COLO668 (cell line): ENCODE results near the gene ROR1.
"Not testable (repeated sequence)": the region's sequence is repeated elsewhere in the genome, so short reads cannot be mapped to it uniquely, and the experiment has no call there.

Experiments used
- DNase-seq: peaks from one replicate; lab custom pipeline; 2025; ENCODE audit not compliant: unreplicated experiment; lab: John Stamatoyannopoulos, UW

The ROR1 gene

DNA sequence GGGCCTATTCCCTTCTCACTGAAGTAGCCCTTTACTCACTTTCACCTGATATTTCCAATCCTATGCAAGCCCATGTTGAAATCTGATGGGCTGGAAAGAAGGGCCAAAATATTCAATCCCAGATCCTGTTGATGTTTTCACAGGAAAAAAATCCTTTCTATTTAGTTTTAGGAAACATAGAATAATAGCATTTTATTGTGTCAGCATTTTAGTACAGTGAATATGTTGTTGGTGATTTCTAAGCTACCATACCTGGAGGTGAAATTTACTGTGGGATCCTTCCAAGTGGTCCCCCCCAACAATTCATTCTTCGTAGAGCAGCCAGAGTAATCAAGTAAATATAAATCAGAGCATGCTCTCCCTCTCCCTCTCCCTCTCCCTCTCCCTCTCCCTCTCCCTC, 426.2 kb downstream of the ROR1 start:
- DNase-seq: no peak

DNA sequence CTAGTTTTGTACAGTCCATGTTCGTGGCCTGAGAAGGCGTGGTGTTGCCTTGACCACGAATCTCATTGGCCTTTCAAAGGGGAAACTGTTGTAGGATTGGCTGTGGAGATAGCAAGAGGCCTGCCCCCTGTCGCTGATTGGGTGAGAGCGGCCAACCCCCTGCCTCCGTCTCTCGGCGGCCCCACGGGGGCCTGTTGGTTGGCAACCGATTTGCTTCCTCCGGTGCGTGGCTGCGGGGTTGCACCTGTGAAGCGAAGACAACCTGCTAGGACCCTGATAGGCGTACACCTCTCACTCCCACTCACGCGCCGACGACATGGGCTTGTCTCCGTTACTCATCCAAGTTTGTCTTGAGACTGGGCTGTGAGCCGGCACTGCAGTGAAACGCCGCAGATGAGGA, 429.6 kb downstream of the ROR1 start, which contains the start of gene UBE2U:
Gene UBE2U (plus strand): TSS at position 204 of the 400 bp plus-strand sequence. CDS start 428 bp downstream, outside the sequence.
- no peak for DNase-seq

DNA sequence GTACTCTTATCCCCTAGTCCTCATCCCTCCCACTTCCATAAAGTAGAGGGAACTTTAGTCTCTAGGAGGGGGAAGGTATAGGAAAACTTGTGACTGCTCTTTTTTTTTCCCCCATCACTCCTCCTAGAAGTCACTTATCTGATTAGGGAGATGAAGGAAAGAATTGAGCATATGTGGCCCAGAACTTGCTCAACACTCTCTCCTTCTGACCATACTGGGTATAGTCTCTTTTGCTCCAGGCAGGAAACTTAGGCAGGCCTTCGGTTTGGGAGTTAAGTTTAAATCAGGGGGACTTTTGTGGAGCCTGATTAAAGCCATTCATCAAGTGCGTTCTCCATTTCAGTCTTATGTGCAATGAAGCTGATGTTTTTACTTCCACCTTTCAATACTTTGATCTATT, 435.4 kb downstream of the ROR1 start:
- DNase-seq: no peak

DNA sequence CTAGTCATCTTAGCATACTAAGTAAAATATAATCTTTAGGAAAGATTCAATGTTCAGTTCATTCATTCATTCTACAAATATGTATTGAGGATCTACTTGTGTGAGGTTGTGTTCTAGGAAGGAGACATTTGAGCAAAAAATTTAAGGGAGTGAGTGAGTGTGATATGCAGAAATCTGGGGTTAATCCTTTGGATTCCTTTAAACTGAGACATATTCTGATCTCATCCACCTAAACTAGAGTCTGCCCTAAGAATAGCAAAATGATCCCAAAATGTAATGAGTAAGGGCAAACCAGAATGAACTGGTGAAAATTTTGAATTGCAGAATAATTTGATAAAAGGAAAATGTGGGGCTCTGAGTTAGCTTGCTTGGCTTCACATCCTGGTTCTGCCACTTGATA, 438.2 kb downstream of the ROR1 start:
- no peak for DNase-seq

DNA sequence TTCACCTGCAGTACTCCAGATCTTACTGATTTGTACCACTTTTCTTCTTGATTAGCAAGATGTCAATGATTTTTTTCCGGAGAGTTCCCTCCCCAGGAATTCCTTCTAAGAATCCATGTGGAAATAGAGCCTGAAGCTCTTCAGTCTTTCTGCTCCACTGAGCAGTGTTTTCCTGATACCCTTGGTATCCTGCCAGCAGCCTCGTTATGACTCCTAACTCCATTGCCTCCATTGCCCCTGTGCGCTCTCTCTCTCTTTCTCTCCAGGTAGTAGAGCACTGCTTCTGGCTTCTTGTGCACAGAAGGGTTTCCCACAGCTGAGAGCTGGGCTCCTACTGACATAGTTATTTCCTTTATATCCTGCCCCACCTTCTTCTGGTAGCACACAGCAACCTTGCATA, 441.8 kb downstream of the ROR1 start:
- DNase-seq: no peak

DNA sequence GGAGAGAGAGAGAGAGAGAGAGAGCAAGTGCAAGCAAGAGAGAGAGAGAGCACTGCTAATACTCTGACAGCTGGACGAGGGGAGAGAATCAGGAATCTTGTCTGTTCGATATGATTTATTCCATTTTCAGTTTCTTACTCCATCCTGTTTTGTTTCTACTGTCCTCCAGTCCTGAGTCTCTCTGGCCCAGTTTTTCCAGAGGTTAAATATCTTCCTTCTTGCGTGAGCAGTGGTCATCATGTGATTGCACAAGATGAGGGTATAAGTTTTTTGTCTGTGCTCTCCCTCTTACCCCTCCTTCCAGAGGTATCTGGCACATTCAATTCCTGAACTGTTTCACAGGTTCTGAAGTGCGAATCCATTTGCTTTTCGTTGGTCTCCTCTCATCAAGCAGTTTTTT, 446.4 kb downstream of the ROR1 start:
- no peak for DNase-seq

DNA sequence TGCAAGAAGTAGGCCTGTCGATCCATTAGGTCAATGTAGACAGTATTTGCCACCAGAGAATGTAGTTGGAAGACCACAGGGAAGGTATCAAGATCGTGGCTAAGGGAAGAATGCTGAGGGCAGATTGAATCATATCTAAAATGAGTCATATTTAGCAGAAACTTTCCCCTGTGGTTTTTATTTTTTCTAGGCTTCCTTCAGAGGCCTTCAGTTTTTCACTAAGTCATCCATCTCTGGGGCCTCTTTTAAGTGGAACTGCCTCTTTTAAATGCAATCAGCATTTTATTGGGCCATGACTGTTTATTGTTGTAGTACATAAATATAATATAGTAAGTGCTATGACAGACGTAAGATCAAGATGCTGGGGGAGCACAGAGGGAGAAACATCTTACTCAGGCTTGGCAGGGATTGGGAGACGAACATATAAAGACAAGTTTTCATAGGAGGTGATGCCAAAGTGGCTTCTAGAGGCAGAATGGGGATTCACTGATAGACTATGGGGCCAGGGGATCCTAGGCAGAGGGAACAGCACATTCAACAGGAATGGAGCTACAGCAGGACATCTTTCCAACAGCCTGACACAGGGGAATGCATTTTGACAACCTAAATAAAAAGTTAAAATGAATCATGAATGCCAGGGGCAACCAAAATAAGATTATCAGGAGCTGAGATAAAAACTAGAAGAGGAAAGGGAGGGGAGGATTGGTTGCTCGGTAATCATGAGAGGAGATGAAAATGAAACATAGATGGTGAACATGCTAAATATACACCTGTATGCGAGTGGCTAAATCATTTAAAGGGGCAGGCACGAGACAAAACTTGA, 449.7 kb downstream of the ROR1 start:
- no peak for DNase-seq

DNA sequence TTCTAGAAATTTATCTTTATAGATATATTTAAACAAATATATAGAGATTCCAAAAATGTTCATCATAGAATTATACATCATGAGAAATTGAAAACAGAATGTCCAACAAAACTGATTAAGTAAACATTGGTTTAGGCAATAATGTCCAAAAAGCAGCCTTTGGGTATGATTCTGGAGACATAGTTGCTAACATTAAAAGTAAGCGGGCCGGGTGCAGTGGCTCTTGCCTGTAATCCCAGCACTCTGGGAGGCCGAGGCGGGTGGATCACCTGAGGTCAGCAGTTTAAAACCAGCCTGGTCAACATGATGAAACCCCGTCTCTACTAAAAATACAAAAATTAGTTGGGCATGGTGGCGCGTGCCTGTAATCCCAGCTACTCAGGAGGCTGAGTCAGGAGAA, 450.4 kb downstream of the ROR1 start:
- not testable (repeated sequence) for DNase-seq

DNA sequence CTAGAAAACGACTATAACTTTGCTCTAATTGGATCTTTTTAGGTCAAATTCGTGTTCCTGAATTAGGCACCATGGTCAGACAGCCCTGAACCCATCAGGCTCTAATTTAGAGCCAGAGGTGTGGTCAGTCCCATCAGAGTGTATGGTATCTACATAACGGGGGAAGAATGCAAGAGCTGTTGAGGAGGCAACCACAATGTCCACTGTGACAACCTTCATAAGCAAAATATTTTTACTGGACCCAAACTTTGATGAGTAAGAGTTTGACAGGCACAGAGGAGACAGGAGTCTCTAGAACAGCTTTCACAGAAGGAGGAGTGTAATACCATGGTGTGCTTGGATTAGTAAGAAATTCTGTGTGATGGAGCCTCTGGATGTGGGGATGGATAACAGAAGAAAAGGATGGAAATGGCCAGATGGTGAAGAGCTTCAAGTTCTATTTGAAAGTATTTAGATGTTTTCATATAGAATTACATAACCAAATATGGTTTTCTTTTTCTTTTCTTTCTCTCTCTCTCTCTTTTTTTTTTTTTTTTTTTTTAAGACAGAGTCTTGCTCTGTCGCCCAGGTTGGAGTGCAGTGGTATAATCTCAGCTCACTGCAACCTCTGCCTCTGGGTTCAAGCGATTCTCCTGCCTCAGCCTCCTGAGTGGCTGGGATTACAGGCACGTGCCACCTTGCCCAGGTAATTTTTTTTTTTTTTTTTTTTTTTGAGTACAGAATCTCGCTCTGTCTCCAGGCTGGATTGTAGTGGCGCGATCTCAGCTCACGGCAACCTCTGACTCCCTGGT, 454.5 kb downstream of the ROR1 start:
- DNase-seq: no peak

DNA sequence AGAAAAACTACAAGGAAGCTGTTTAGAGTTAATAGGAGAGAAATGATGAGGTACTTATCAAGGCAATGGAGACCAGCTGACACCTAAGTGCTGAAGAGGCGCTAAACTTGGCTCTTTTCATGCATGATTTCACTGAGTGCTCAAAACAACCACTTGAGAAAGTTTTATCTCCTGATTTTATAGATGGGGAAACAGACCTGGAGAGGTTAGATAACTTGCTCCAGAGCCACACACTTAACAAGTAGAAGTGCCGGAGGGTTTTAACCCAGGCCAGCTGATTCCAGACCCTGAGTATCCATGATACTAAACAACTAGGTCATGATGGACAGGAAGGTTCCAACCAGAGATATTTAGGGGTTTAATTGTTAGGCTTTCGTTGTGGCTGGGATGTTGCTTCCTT, 455.5 kb downstream of the ROR1 start:
- DNase-seq: no peak
